Endothelial cell (in vitro differentiated cells): ENCODE data around the gene MGST2. TPM values are rescaled to one million over a fixed set of nuclear protein-coding genes. Genes with fewer than 3 reads are reported as not detected.
A peak's percentile ranks its signal among the peaks of the same experiment; 100 is the strongest.

ENCODE experiments used
- DNase-seq: peaks from one replicate; pipeline ENCODE4 v3.0.0; 2021; ENCODE audit warnings: low spot score
- H3K27ac Mint-ChIP-seq: one replicate; pipeline ENCODE4 v1.8.0; 2021; ENCODE audit warnings: mixed read lengths, inconsistent platforms; ENCODE audit not compliant: unreplicated experiment
- H3K27me3 Mint-ChIP-seq: one replicate; pipeline ENCODE4 v1.8.0; 2021; ENCODE audit warnings: mild to moderate bottlenecking, moderate library complexity, mixed read lengths, inconsistent platforms; ENCODE audit not compliant: unreplicated experiment
- H3K36me3 Mint-ChIP-seq: one replicate; pipeline ENCODE4 v1.8.0; 2021; ENCODE audit warnings: mild to moderate bottlenecking, low read depth, mixed read lengths, inconsistent platforms; ENCODE audit not compliant: unreplicated experiment
- H3K4me1 Mint-ChIP-seq: one replicate; pipeline ENCODE4 v1.8.0; 2021; ENCODE audit warnings: mild to moderate bottlenecking, mixed read lengths, inconsistent platforms; ENCODE audit not compliant: unreplicated experiment
- H3K4me3 Mint-ChIP-seq: one replicate; pipeline ENCODE4 v1.8.0; 2021; ENCODE audit warnings: mild to moderate bottlenecking, mixed read lengths, inconsistent platforms; ENCODE audit not compliant: unreplicated experiment
- H3K9me3 Mint-ChIP-seq: one replicate; pipeline ENCODE4 v1.8.0; 2021; ENCODE audit warnings: mixed read lengths, inconsistent platforms; ENCODE audit not compliant: unreplicated experiment
- CTCF ChIP-seq: fragments of 200-600 bp; sonication (generic); IDR thresholded peaks from one replicate; pipeline ENCODE4 v1.5.0; 2021; ENCODE audit warnings: antibody characterized with exemption; ENCODE audit not compliant: unreplicated experiment
- total RNA-seq: library from RNA; stranded (reverse); fragmentation: NEBNext Ultra II Directional; extraction: Animal tissue kit (Norgen Biotek cat#: 25700); gene quantifications from one replicate; pipeline ENCODE4 v1.2.1, GENCODE V29; 2021; ENCODE audit not compliant: unreplicated experiment

MGST2 gene
- total RNA-seq, 1 donor from 2014 or later = 98.3 TPM

DNA sequence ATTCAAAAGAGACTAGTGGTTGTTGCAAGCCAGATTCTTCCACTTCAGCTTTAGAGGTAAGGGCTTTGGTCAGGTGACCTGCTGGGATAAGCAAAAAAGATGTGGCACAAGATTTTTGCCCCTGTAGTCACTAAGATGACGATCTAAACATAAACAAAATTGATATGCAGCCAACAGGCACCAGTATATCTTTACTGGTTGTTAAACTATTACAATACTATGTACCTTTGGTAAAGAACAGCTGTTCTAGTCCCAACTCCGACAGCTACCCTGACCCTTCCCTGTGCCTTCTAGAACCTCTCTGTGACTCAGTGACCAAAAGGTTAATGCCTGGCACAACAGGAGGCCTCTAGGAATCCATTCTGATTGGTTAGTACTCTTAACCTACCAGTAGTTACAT is 59.6 kb downstream of the MGST2 start:
- Mint-ChIP-seq H3K4me3 (no peak overlapping the region), H3K9me3 (no peaks in the 10 kb centered on the region), H3K27me3 (peaks cover 9% of the 10 kb centered on the region), H3K27ac (no peak overlapping the region), H3K36me3 (peaks cover 20% of the 10 kb centered on the region), H3K4me1 (peaks cover 20% of the 10 kb centered on the region)
- TF ChIP-seq CTCF = no peak
- DNase-seq = no peak

DNA sequence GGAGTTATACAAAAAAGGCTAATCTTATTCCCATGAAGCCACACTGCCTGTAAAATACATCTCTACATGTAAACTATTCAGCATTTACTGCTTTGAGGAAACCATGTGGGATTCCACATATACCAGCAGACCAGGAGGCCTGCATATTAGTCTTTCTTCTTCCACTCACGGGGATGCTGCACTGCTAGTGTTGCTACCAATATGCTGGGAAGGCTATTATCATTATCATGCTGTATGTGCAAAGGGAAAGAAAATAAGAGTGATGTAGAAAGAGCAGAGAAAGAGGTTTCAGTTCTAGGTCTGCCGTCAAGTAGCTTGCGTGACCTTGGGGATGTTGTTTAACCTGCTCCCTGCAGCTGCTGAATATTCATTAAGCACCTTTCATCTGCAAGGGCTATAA is 61.0 kb downstream of the MGST2 start:
- Mint-ChIP-seq H3K9me3 (no peaks in the 10 kb centered on the region), H3K4me1 (peaks cover 30% of the 10 kb centered on the region), H3K4me3 (no peak overlapping the region), H3K27ac (no peak overlapping the region), H3K36me3 (peaks cover 19% of the 10 kb centered on the region), H3K27me3 (peaks cover 8% of the 10 kb centered on the region)
- no peak for TF ChIP-seq CTCF
- no peak for DNase-seq

- Mint-ChIP-seq H3K36me3 (peaks cover 19% of the 10 kb centered on the region), H3K4me3 (no peak overlapping the region), H3K27ac (no peak overlapping the region), H3K27me3 (peaks cover 11% of the 10 kb centered on the region), H3K4me1 (peaks cover 38% of the 10 kb centered on the region), H3K9me3 (no peaks in the 10 kb centered on the region)
- TF ChIP-seq CTCF = no peak
- no peak for DNase-seq
These were observed 62.5 kb downstream of the MGST2 start for GRCh38 chr4:139728146-139728545.

DNA sequence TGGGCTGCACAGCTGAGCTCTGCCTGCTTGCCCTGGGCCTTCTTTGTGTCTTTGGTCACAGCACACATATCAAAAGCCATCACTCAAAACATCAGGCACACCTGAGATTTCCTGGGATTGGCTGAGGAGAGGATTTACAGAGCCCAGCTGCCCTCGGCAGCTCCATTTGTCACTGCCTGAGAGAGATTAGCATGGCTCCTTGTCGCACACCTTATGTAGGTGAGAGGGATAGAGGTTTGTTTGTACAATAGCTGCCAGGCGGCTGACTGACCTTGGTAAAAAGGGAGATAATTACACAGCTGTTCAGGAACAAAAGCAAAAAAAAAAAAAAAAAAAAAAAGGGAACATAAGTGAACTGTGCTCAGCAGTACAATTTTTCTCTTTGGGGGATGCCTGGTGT is 63.2 kb downstream of the MGST2 start:
- peak overlapping the region; percentile 22 for H3K27ac Mint-ChIP-seq
- H3K4me3 Mint-ChIP-seq = peak overlapping the region; percentile 34
- DNase-seq = no peak
- no peak for TF ChIP-seq CTCF
- H3K36me3 Mint-ChIP-seq = peaks cover 19% of the 10 kb centered on the region
- no peaks in the 10 kb centered on the region for H3K9me3 Mint-ChIP-seq
- H3K4me1 Mint-ChIP-seq = peaks cover 40% of the 10 kb centered on the region
- peaks cover 11% of the 10 kb centered on the region for H3K27me3 Mint-ChIP-seq

DNA sequence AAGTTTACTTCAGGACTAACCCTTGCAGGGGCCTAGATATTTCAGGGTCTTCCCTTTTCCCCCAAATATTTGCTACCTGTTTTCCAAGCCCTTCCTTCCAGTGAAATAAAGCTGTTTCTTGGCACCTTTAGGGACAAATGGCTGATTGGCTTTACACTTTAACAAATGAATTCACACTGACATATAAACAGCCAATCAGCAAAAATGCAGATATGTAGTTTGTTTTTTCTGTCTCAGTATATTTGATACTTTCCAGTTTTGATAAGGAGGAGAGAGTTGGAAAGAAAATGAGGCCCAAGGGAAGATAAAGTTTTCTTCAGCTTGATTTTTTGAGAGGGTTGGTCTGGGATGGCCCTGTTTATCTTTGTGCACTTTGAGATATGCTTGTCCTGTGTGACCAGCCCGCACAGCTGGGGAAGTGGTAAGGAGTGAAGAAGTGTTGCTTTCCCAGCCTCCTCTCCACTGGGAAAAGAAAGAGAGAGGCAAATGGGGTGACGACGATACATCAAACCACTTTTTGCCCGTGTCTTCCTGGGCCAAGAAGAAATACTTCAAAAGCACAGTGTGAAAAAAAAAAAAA is 67.5 kb downstream of the MGST2 start:
- Mint-ChIP-seq H3K9me3 (no peaks in the 10 kb centered on the region), H3K36me3 (peaks cover 3% of the 10 kb centered on the region), H3K4me1 (peaks cover 61% of the 10 kb centered on the region), H3K4me3 (no peak overlapping the region), H3K27me3 (peaks cover 12% of the 10 kb centered on the region), H3K27ac (no peak overlapping the region)
- DNase-seq = no peak
- TF ChIP-seq CTCF = no peak
